Panc1 (cell line): ENCODE results near the gene UCK1. TPM values are rescaled to one million over a fixed set of nuclear protein-coding genes. Genes with fewer than 3 reads are reported as not detected.

Source experiments
- ATAC-seq: fragments of 200-7000 bp; cut with Tn5 transposase; 2 replicates; pipeline ENCODE4 v1.9.1; 2020; ENCODE audit warnings: mild to moderate bottlenecking, moderate library complexity
- BruUV-seq: library from RNA; stranded (reverse); fragments of 400-500 nt; replicated peaks from 2 replicates; lab custom pipeline; 2021; lab: Mats Ljungman, UMichigan
- CTCF ChIA-PET: fragments of 300-600 bp; sonication (Branson Sonifier 250); formaldehyde crosslinking; loops from one replicate; lab custom pipeline; 2022; ENCODE audit warnings: antibody characterized with exemption; lab: Charles Lee
- POLR2A ChIA-PET: fragments of 300-600 bp; sonication (Branson Sonifier 250); formaldehyde crosslinking; loops from one replicate; lab custom pipeline; 2022; ENCODE audit warnings: antibody characterized with exemption; lab: Charles Lee
- DNase-seq: peaks from one replicate; pipeline ENCODE4 v3.0.0-alpha.2; 2010; ENCODE audit warnings: low read depth, low spot score
- H3K27ac ChIP-seq: 2 replicates; pipeline ENCODE4 v1.5.1; 2011; ENCODE audit warnings: mild to moderate bottlenecking, low read length, inconsistent platforms
- H3K27me3 ChIP-seq: fragments of 200-500 bp; sonication (Bioruptor generic); 2 replicates; pipeline ENCODE4 v1.6.0; 2014; ENCODE audit warnings: low read length, inconsistent platforms; ENCODE audit not compliant: control insufficient read depth, insufficient read depth
- H3K36me3 ChIP-seq: fragments of 200-500 bp; sonication (Bioruptor generic); 2 replicates; pipeline ENCODE4 v1.5.1; 2014; ENCODE audit warnings: inconsistent platforms, mild to moderate bottlenecking, low read length, moderate library complexity; ENCODE audit not compliant: control insufficient read depth, insufficient read depth
- H3K4me1 ChIP-seq: 2 replicates; pipeline ENCODE4 v1.5.1; 2011; ENCODE audit warnings: inconsistent platforms, mild to moderate bottlenecking, low read length, moderate library complexity; ENCODE audit not compliant: control insufficient read depth, insufficient read depth
- H3K4me3 ChIP-seq, 2 experiments: 2 replicates each; pipeline ENCODE4 v1.5.1; 2011 to 2012; ENCODE audit warnings: low read depth in 2 of 2, low read length in 2 of 2, mild to moderate bottlenecking in 2 of 2, inconsistent platforms in 1 of 2, moderate library complexity in 1 of 2
- H3K9me3 ChIP-seq: fragments of 200-500 bp; sonication (Bioruptor generic); 2 replicates; pipeline ENCODE4 v1.5.1; 2014; ENCODE audit warnings: low read depth, mild to moderate bottlenecking, inconsistent platforms, low read length, moderate library complexity; ENCODE audit not compliant: control insufficient read depth, insufficient read depth
- CTCF ChIP-seq: fragments of 450-650 bp; IDR thresholded peaks from 2 replicates; pipeline ENCODE4 v1.5.1; 2017; ENCODE audit warnings: mild to moderate bottlenecking
- POLR2AphosphoS5 ChIP-seq: IDR thresholded peaks from 2 replicates; pipeline ENCODE4 v1.6.1; 2012; ENCODE audit warnings: mild to moderate bottlenecking, low read depth, low read length, moderate library complexity
- REST ChIP-seq, 2 experiments: IDR thresholded peaks; 2 replicates each; pipeline ENCODE4 v1.6.1; 2011 to 2012; ENCODE audit warnings: low read depth in 2 of 2, control low read depth in 1 of 2, low read length in 1 of 2, mild to moderate bottlenecking in 1 of 2, moderate library complexity in 1 of 2; ENCODE audit not compliant: insufficient read depth in 1 of 2
- SIN3A ChIP-seq: IDR thresholded peaks from 2 replicates; pipeline ENCODE4 v1.6.1; 2012; ENCODE audit warnings: low read depth, mild to moderate bottlenecking, low read length, moderate library complexity, borderline replicate concordance; ENCODE audit not compliant: insufficient read depth
- TCF7L2 ChIP-seq: IDR thresholded peaks from 2 replicates; pipeline ENCODE4 v1.6.1; 2011; ENCODE audit warnings: mild to moderate bottlenecking, low read depth, low read length, inconsistent platforms
- in situ Hi-C: cut with HindIII; loops from 2 replicates; pipeline ENCODE4 v1.10.0; 2016; ENCODE audit warnings: low sequenced_read_pairs, low pct_unique_long_range_greater_than_20kb
- intact Hi-C: fragments of 100-400 bp; cut with micrococcal nuclease; formaldehyde crosslinking; loops from one replicate; pipeline ENCODE4 v1.10.0; 2022; ENCODE audit not compliant: unreplicated experiment
- total RNA-seq: library from RNA; stranded (reverse); gene quantifications from one replicate; pipeline ENCODE4 v1.2.1, GENCODE V29; 2021; ENCODE audit not compliant: unreplicated experiment

The UCK1 gene
- total RNA-seq, 1 experiment from 2014 or later: 30.2 TPM

- no peaks in the 10 kb centered on the region for H3K4me1 ChIP-seq
- CTCF ChIA-PET: interaction anchor here (0.6 kb wide), 1 partner anchor 167 kb away, joined by 3 read pairs; no protein-coding TSS in a partner anchor
- no peak for TF ChIP-seq TCF7L2
- no peak for TF ChIP-seq SIN3A
- TF ChIP-seq CTCF: no peak
- TF ChIP-seq REST (IDR thresholded peaks at IDR 0.05; ENCODE audit: insufficient read depth in 1 of 2, low read depth in 2 of 2, low read length in 1 of 2): no peak
- TF ChIP-seq POLR2AphosphoS5: no peak
- no peaks in the 10 kb centered on the region for H3K27me3 ChIP-seq
- DNase-seq: no peak
- intact Hi-C loops: no loop called here
- POLR2A ChIA-PET: interaction anchor here (0.6 kb wide), 1 partner anchor 167 kb away, joined by 8 read pairs; no protein-coding TSS in a partner anchor
- 0 out of 2 replicates have a peak, but pooled peaks cover 2% of the 10 kb centered on the region for H3K9me3 ChIP-seq
- no peak overlapping the region for H3K27ac ChIP-seq
- H3K36me3 ChIP-seq: no peaks in the 10 kb centered on the region
- H3K4me3 ChIP-seq: no peak overlapping the region
- in situ Hi-C loops: no loop called here
- no TSS peak for BruUV-seq
- no peak for ATAC-seq
Measured at GRCh38 chr9:131559421-131560000, 28.4 kb upstream of the UCK1 start.

GRCh38 chr9:131557855-131558548 is 26.9 kb upstream of the UCK1 start:
- 0 out of 2 replicates have a peak, but pooled peaks cover 2% of the 10 kb centered on the region for H3K9me3 ChIP-seq
- in situ Hi-C loops (no loop called here), intact Hi-C loops (no loop called here)
- no peaks in the 10 kb centered on the region for H3K4me1 ChIP-seq
- no TSS peak for BruUV-seq
- DNase-seq: no peak
- H3K27ac ChIP-seq: no peak overlapping the region
- POLR2A ChIA-PET: no interaction called here
- no peaks in the 10 kb centered on the region for H3K27me3 ChIP-seq
- H3K4me3 ChIP-seq: no peak overlapping the region
- CTCF ChIA-PET: no interaction called here
- TF ChIP-seq SIN3A (no peak), TCF7L2 (no peak), REST (IDR thresholded peaks at IDR 0.05; ENCODE audit: insufficient read depth in 1 of 2, low read depth in 2 of 2, low read length in 1 of 2) (no peak), POLR2AphosphoS5 (no peak), CTCF (no peak; the same call in 1 of the 2 replicates)
- no peak for ATAC-seq
- H3K36me3 ChIP-seq: no peaks in the 10 kb centered on the region
